SK-N-SH (cell line): ENCODE results near the gene C22orf42. TPM values are rescaled to one million over a fixed set of nuclear protein-coding genes. Genes with fewer than 3 reads are reported as not detected.
A peak's percentile ranks its signal among the peaks of the same experiment; 100 is the strongest.
"Not testable (repeated sequence)": the region's sequence is repeated elsewhere in the genome, so short reads cannot be mapped to it uniquely, and the experiment has no call there.

Experiments used
- CTCF ChIA-PET: fragments of 300-600, 350-600 bp; formaldehyde crosslinking; extraction: SDS; loops from one replicate; lab custom pipeline; 2021; lab: Yijun Ruan, JAX
- POLR2A ChIA-PET: fragments of 350-600 bp; sonication (Branson Sonifier 250); formaldehyde crosslinking; extraction: SDS; loops from one replicate; lab custom pipeline; 2020; ENCODE audit warnings: antibody characterized with exemption, inconsistent platforms; lab: Yijun Ruan, JAX
- DNase-seq: peaks from one replicate; pipeline ENCODE4 v3.0.0; 2012
- H2AFZ ChIP-seq: fragments of 200-600 bp; sonication (generic); 2 replicates; pipeline ENCODE4 v1.8.1; 2016; ENCODE audit warnings: antibody characterized with exemption, mild to moderate bottlenecking, low read depth
- H3F3A ChIP-seq: fragments of 200-600 bp; sonication (generic); replicated peaks from 2 replicates; pipeline ENCODE3; 2016; ENCODE audit warnings: antibody characterized with exemption, mild to moderate bottlenecking; ENCODE audit not compliant: insufficient read depth
- H3K27ac ChIP-seq, 2 experiments: fragments of 200-500 bp in 1 of 2; fragments of 200-600 bp in 1 of 2; sonication (Bioruptor generic) in 1 of 2; sonication (generic), shearing (Covaris generic) in 1 of 2; 2 replicates each; pipeline versions ENCODE4 v1.5.1 to v1.6.1; 2014 to 2016; ENCODE audit warnings: low read depth in 2 of 2, inconsistent platforms in 1 of 2, low read length in 1 of 2, mild to moderate bottlenecking in 1 of 2, mixed read lengths in 1 of 2
- H3K27me3 ChIP-seq: fragments of 200-600 bp; sonication (generic), shearing (Covaris generic); 2 replicates; pipeline ENCODE4 v1.6.1; 2016; ENCODE audit warnings: mixed run types; ENCODE audit not compliant: insufficient read depth
- H3K36me3 ChIP-seq, 2 experiments: fragments of 200-500 bp in 1 of 2; fragments of 200-600 bp in 1 of 2; sonication (Bioruptor generic) in 1 of 2; sonication (generic) in 1 of 2; replicated peaks in 1 of 2; 2 replicates each; pipeline versions ENCODE3 to v1.5.1; 2014 to 2016; ENCODE audit warnings: low read length in 1 of 2, mild to moderate bottlenecking in 1 of 2; ENCODE audit not compliant: insufficient read depth in 2 of 2, control insufficient read depth in 1 of 2
- H3K4me1 ChIP-seq, 2 experiments: fragments of 200-500 bp in 1 of 2; fragments of 200-600 bp in 1 of 2; sonication (Bioruptor generic) in 1 of 2; sonication (generic), shearing (Covaris generic) in 1 of 2; 2 replicates each; pipeline versions ENCODE4 v1.5.1 to v1.6.1; 2014 to 2016; ENCODE audit warnings: low read depth in 1 of 2, low read length in 1 of 2, mixed run types in 1 of 2; ENCODE audit not compliant: insufficient read depth in 2 of 2, control insufficient read depth in 1 of 2
- H3K4me2 ChIP-seq: fragments of 200-600 bp; sonication (generic), shearing (Covaris generic); 2 replicates; pipeline ENCODE4 v1.6.1; 2017; ENCODE audit warnings: mixed run types
- H3K4me3 ChIP-seq, 2 experiments: fragments of 200-500 bp in 1 of 2; fragments of 200-600 bp in 1 of 2; sonication (Bioruptor generic) in 1 of 2; sonication (generic), shearing (Covaris generic) in 1 of 2; 2 replicates each; pipeline versions ENCODE4 v1.5.1 to v1.8.1; 2014 to 2016; ENCODE audit warnings: low read depth in 2 of 2, inconsistent platforms in 1 of 2, low read length in 1 of 2, mild to moderate bottlenecking in 1 of 2, mixed read lengths in 1 of 2, moderate library complexity in 1 of 2
- H3K79me2 ChIP-seq: fragments of 200-600 bp; sonication (generic); 2 replicates; pipeline ENCODE4 v1.8.1; 2017; ENCODE audit warnings: mild to moderate bottlenecking; ENCODE audit not compliant: insufficient read depth
- H3K9ac ChIP-seq: fragments of 200-600 bp; sonication (generic); 2 replicates; pipeline ENCODE4 v1.6.1; 2017; ENCODE audit warnings: mixed run types
- H3K9me2 ChIP-seq: fragments of 200-600 bp; sonication (generic); 2 replicates; pipeline ENCODE4 v1.6.1; 2017; ENCODE audit warnings: mixed run types
- H3K9me3 ChIP-seq: fragments of 200-600 bp; sonication (generic); 2 replicates; pipeline ENCODE4 v1.6.1; 2017; ENCODE audit warnings: mixed run types, mild to moderate bottlenecking, moderate library complexity
- H4K20me1 ChIP-seq: fragments of 200-600 bp; sonication (generic); 2 replicates; pipeline ENCODE4 v1.6.1; 2017; ENCODE audit warnings: mild to moderate bottlenecking, mixed run types; ENCODE audit not compliant: insufficient read depth
- CHD2 ChIP-seq: fragments of 150-350 bp; IDR thresholded peaks from 2 replicates; pipeline ENCODE4 v1.6.1; 2018; ENCODE audit warnings: low read length; ENCODE audit not compliant: partially characterized antibody
- EP300 ChIP-seq, 2 experiments: IDR thresholded peaks; 2 replicates each; pipeline versions ENCODE4 v1.4.0 to v1.6.1; 2012; ENCODE audit warnings: borderline replicate concordance in 1 of 2, low read depth in 1 of 2, low read length in 1 of 2
- FOXJ3 ChIP-seq: sonication (generic); formaldehyde crosslinking; IDR thresholded peaks from 2 replicates; pipeline ENCODE4 v1.5.1; 2020; ENCODE audit warnings: mild to moderate bottlenecking, missing genetic modification reagents
- GABPA ChIP-seq: IDR thresholded peaks from 2 replicates; pipeline ENCODE4 v1.4.0; 2012; ENCODE audit warnings: low read depth, mild to moderate bottlenecking
- GATA2 ChIP-seq: sonication (generic); formaldehyde crosslinking; IDR thresholded peaks from 2 replicates; pipeline ENCODE4 v1.5.0; 2020; ENCODE audit warnings: mild to moderate bottlenecking, missing genetic modification reagents
- MEF2A ChIP-seq: IDR thresholded peaks from 2 replicates; pipeline ENCODE4 v1.4.0; 2012; ENCODE audit warnings: low read depth, borderline replicate concordance
- NFIC ChIP-seq: IDR thresholded peaks from 2 replicates; pipeline ENCODE4 v1.4.0; 2012; ENCODE audit warnings: borderline replicate concordance
- RCOR1 ChIP-seq: fragments of 150-350 bp; IDR thresholded peaks from 2 replicates; pipeline ENCODE4 v1.6.1; 2017; ENCODE audit warnings: antibody characterized with exemption, low read length
- RFX5 ChIP-seq: IDR thresholded peaks from 2 replicates; pipeline ENCODE4 v1.6.1; 2012; ENCODE audit warnings: mild to moderate bottlenecking, improper control_type of control experiment, low read length
- SMC3 ChIP-seq: IDR thresholded peaks from 2 replicates; pipeline ENCODE4 v1.6.1; 2012; ENCODE audit warnings: low read depth, low read length, improper control_type of control experiment
- WGBS: methylation state at CpG from one replicate; pipeline ENCODE4 v1.1.6; 2017; ENCODE audit warnings: low lambda C conversion rate; 5-methylcytosine and 5-hydroxymethylcytosine counted together
- polyA plus RNA-seq, 3 experiments: library from polyadenylated mRNA; depleted of rRNA; stranded (reverse); fragments of >200 nt; gene quantifications; 2 replicates each; pipeline ENCODE4 v1.2.3, GENCODE V29; 2012
- TF ChIP-seq, protein P1 (sequence below): fragments of 200-600 bp; sonication (generic); IDR thresholded peaks from 2 replicates; pipeline ENCODE4 v1.6.1; 2017; ENCODE audit warnings: antibody characterized with exemption, mild to moderate bottlenecking, moderate library complexity
- TF ChIP-seq, protein P2 (sequence below): fragments of 150-350 bp; IDR thresholded peaks from 2 replicates; pipeline ENCODE4 v1.6.1; 2017; ENCODE audit warnings: antibody characterized with exemption, low read length, low read depth, borderline replicate concordance

Gene C22orf42
- polyA plus RNA-seq, 1 of the 3 experiments (the other 2 are of a cell fraction), result not detected

DNA sequence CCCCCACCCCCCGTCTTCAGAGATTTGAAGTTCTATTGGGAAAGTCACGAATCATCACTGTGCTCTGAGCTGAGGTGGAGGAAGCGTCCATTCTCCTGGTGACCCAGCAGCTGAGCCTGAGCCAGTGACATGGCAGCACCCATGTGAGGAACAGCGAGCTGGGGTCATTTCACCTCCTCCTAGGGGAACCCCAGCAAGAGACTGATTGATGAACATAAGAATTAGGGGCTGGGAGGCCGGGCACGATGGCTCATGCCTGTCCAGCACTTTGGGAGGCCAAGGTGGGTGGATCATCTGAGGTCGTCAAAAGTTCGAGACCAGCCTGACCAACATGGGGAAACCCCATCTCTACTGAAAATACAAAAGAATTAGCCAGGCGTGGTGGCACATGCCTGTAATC is 34.2 kb upstream of the C22orf42 start:
- H3K79me2 ChIP-seq, H3K27me3 ChIP-seq, H3F3A ChIP-seq, H3K36me3 ChIP-seq, H3K4me3 ChIP-seq, POLR2A ChIA-PET, DNase-seq, H3K4me2 ChIP-seq, H3K9me2 ChIP-seq, H3K27ac ChIP-seq, H2AFZ ChIP-seq, H3K9me3 ChIP-seq, H3K4me1 ChIP-seq, H3K9ac ChIP-seq, H4K20me1 ChIP-seq: not testable (repeated sequence)
- CTCF ChIA-PET, result interaction anchor here (1.5 kb wide), 1 partner anchor 9 kb away, joined by 4 read pairs; no protein-coding TSS in a partner anchor
- 46% methylated on average over 7 of the region's 9 CpGs for WGBS

DNA sequence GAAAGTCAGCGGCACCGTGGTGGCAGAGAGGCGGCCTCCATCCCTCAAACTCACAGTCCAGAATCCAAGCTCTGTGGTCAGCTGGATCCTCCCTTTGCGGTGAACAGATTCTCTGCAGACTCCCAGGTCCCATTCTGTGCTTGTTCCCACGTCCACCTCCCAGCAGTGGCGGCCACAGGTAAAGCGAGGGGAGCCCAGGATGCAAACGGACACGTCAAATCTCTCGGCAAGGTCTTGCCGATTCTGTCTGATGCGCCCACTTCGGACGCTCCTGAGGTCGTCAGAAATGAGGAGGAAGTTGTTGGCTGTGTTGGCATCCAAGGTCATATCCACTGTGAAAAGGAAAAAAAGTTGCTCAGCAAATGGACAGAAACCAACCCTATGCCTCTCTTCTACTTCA is 31.9 kb upstream of the C22orf42 start:
- H3K9ac ChIP-seq, H3K79me2 ChIP-seq, DNase-seq, H3K36me3 ChIP-seq, H2AFZ ChIP-seq, H3K4me1 ChIP-seq, H3K9me2 ChIP-seq, H4K20me1 ChIP-seq, H3K27ac ChIP-seq, POLR2A ChIA-PET, H3K4me2 ChIP-seq, H3K9me3 ChIP-seq, H3K4me3 ChIP-seq, H3F3A ChIP-seq, CTCF ChIA-PET, H3K27me3 ChIP-seq: not testable (repeated sequence)
- 62% methylated on average over 15 of the region's 15 CpGs for WGBS

GRCh38 chr22:32185821-32186220 is 26.7 kb upstream of the C22orf42 start:
- no peak overlapping the region for H3K9ac ChIP-seq
- H3K36me3 ChIP-seq, result no peaks in the 10 kb centered on the region
- TF ChIP-seq RCOR1 (peak; percentile 52; the same call in 1 of the 2 replicates), GATA2 (CRISPR knock-in tag) (peak; percentile 79)
- TF ChIP-seq, protein P1, sequence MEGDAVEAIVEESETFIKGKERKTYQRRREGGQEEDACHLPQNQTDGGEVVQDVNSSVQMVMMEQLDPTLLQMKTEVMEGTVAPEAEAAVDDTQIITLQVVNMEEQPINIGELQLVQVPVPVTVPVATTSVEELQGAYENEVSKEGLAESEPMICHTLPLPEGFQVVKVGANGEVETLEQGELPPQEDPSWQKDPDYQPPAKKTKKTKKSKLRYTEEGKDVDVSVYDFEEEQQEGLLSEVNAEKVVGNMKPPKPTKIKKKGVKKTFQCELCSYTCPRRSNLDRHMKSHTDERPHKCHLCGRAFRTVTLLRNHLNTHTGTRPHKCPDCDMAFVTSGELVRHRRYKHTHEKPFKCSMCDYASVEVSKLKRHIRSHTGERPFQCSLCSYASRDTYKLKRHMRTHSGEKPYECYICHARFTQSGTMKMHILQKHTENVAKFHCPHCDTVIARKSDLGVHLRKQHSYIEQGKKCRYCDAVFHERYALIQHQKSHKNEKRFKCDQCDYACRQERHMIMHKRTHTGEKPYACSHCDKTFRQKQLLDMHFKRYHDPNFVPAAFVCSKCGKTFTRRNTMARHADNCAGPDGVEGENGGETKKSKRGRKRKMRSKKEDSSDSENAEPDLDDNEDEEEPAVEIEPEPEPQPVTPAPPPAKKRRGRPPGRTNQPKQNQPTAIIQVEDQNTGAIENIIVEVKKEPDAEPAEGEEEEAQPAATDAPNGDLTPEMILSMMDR, result no peak
- H2AFZ ChIP-seq, result no peak overlapping the region
- no peaks in the 10 kb centered on the region for H3K79me2 ChIP-seq
- WGBS, result 22% methylated on average over 3 of the region's 3 CpGs
- no peaks in the 10 kb centered on the region for H4K20me1 ChIP-seq
- CTCF ChIA-PET, result interaction anchor here (1.0 kb wide), 1 partner anchor 17 kb away, joined by 6 read pairs; no protein-coding TSS in a partner anchor
- H3F3A ChIP-seq, result no peaks in the 10 kb centered on the region
- H3K9me2 ChIP-seq, result no peaks in the 10 kb centered on the region
- H3K27me3 ChIP-seq, result no peaks in the 10 kb centered on the region; the same call in 1 of the 2 replicates
- POLR2A ChIA-PET, result no interaction called here
- no peaks in the 10 kb centered on the region for H3K4me1 ChIP-seq
- peak; percentile 61 for DNase-seq
- no peak overlapping the region for H3K27ac ChIP-seq
- H3K4me3 ChIP-seq, result no peak overlapping the region
- no peak overlapping the region for H3K4me2 ChIP-seq
- no peaks in the 10 kb centered on the region for H3K9me3 ChIP-seq

DNA sequence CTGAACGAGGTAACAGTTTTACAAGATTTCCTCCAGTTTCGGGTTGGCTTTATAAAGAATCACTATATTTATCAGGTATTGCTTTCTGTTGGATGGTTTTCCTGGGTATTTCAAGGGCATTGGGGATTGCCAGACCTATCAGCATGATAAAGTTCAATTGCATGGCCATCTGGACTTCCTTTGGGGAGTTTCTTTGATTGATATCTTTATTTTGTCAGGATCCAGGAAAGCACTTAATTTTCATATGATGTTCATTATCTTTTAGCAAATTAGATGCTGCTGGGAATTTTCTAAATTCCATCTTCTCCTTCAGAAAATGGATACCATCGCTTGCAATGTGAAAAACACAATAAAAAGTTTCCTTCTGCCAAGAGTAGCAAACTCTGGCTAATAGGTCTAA is 24.5 kb upstream of the C22orf42 start:
- no peaks in the 10 kb centered on the region for H3K9me3 ChIP-seq
- H3K79me2 ChIP-seq, result no peaks in the 10 kb centered on the region
- H3K27ac ChIP-seq, result no peak overlapping the region
- no peak overlapping the region for H2AFZ ChIP-seq
- POLR2A ChIA-PET, result no interaction called here
- H3K36me3 ChIP-seq, result no peaks in the 10 kb centered on the region
- H3K9ac ChIP-seq, result no peak overlapping the region
- no peak overlapping the region for H3K4me2 ChIP-seq
- no peaks in the 10 kb centered on the region; the same call in 1 of the 2 replicates for H3K27me3 ChIP-seq
- CTCF ChIA-PET, result interaction anchor here (1.6 kb wide), 1 partner anchor 83 kb away, joined by 3 read pairs; no protein-coding TSS in a partner anchor
- no peaks in the 10 kb centered on the region for H4K20me1 ChIP-seq
- TF ChIP-seq EP300 (IDR thresholded peaks at IDR 0.05; ENCODE audit: borderline replicate concordance in 1 of 2, low read depth in 1 of 2, low read length in 1 of 2) (peak in 1 of 2 experiments; percentile 64; a peak in 1 of 4 replicates), RCOR1 (peak; percentile 75; the same call in 1 of the 2 replicates), FOXJ3 (CRISPR knock-in tag) (no peak), MEF2A (no peak), GATA2 (CRISPR knock-in tag) (peak; percentile 66), SMC3 (no peak), CHD2 (no peak), NFIC (no peak), GABPA (no peak), RFX5 (no peak)
- TF ChIP-seq, protein P2, sequence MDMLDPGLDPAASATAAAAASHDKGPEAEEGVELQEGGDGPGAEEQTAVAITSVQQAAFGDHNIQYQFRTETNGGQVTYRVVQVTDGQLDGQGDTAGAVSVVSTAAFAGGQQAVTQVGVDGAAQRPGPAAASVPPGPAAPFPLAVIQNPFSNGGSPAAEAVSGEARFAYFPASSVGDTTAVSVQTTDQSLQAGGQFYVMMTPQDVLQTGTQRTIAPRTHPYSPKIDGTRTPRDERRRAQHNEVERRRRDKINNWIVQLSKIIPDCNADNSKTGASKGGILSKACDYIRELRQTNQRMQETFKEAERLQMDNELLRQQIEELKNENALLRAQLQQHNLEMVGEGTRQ, result no peak
- no peaks in the 10 kb centered on the region for H3K9me2 ChIP-seq
- H3K4me3 ChIP-seq, result no peak overlapping the region
- H3K4me1 ChIP-seq, result no peaks in the 10 kb centered on the region
- no peaks in the 10 kb centered on the region for H3F3A ChIP-seq
- 4% methylated on average over 3 of the region's 3 CpGs for WGBS
- peak; percentile 51 for DNase-seq
